Mesodermal cell (in vitro differentiated cells): Measurements from ENCODE around the gene CDR2L.

Experiments used
- H3K27ac ChIP-seq: 2 replicates; pipeline ENCODE4 v1.7.0; 2013; ENCODE audit warnings: mild to moderate bottlenecking, low read depth, low read length, moderate library complexity; ENCODE audit not compliant: severe bottlenecking
- H3K36me3 ChIP-seq: 2 replicates; pipeline ENCODE4 v1.7.1; 2013; ENCODE audit warnings: mild to moderate bottlenecking, low read length, moderate library complexity; ENCODE audit not compliant: control insufficient read depth, insufficient read depth
- H3K4me1 ChIP-seq: one replicate; pipeline ENCODE4 v1.7.1; 2013; ENCODE audit warnings: mild to moderate bottlenecking, low read length; ENCODE audit not compliant: insufficient read depth, control insufficient read depth, poor library complexity, severe bottlenecking
- H3K4me3 ChIP-seq: 2 replicates; pipeline ENCODE4 v1.7.0; 2013; ENCODE audit warnings: low read length, control low read depth, mild to moderate bottlenecking; ENCODE audit not compliant: insufficient read depth, poor library complexity, severe bottlenecking; ENCODE audit errors: extremely low read depth
- H3K9me3 ChIP-seq: 2 replicates; pipeline ENCODE4 v1.7.1; 2013; ENCODE audit warnings: mild to moderate bottlenecking, low read length, moderate library complexity; ENCODE audit not compliant: control insufficient read depth
- WGBS, 2 experiments: methylation state at CpG; one replicate each; pipeline ENCODE4 v1.1.5; 2013; ENCODE audit warnings: missing lambda C conversion rate in 2 of 2; ENCODE audit not compliant: insufficient coverage in 2 of 2; 5-methylcytosine and 5-hydroxymethylcytosine counted together

Gene CDR2L

DNA sequence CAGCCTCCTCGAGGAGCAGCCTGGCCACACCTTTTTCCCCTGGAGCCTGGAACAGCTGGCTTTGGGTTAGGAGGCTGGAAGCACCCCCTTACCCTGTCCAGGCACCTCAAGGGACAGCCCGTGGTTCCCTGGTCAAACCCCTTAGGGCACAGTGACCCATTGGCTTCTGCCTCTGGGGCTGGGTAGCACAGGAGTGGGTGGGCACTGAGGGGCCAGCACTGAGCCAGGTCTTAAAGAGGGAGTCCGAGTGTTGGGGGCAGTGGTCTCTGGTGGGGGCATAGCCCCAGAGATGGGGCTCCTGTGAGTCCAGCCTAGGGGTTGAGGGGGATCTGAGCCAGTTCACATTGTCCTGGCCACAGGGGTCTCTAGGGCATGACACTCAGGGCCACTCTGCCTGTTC is 36.4 kb upstream of the CDR2L start:
- 74 to 80% methylated on average over 2 to 3 of the region's 3 CpGs for WGBS, 2 experiments
- Histone ChIP-seq H3K36me3 (no peaks in the 10 kb centered on the region), H3K9me3 (no peaks in the 10 kb centered on the region), H3K4me3 (no peak overlapping the region), H3K4me1 (no peaks in the 10 kb centered on the region), H3K27ac (no peak overlapping the region)

DNA sequence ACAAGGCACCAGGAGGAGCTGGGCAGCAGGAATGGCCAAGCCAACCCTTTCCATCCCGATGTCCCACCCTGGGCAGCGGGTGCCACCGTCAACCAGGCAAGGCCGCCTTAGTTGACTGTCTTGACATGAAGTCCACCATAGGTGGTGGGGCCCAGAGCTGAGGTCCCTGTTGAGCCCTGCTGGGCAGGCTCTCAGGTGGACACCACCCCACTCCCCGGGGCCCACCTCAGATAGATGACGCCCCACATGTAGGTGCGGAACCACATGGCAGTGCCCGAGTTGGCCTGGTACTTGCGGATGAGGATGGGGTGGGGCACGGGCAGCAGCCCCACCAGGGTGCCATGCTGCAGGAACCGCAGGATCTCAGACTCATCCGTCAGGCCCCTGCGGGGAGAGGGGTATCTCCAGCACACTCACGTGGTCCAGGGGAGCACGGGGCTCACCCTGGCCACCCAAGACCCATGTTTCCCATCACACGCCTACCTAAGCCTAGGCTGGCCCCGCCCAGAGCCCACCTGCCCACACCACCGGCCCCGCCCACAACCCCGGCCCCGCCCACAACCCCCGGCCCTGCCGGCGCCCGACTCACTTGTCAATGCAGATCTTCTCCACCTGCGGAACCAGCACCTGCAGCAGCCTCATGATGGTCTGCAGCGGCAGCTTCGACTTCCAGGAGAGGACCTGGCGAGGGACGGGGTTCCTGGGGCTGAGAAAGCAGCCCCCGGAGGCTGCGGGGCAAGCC is 35.6 kb upstream of the CDR2L start:
- Histone ChIP-seq H3K9me3 (no peaks in the 10 kb centered on the region), H3K4me1 (no peaks in the 10 kb centered on the region), H3K27ac (no peak overlapping the region), H3K36me3 (no peaks in the 10 kb centered on the region), H3K4me3 (no peak overlapping the region)
- WGBS, 2 experiments, result 77 to 91% methylated on average over 21 to 26 of the region's 32 CpGs

DNA sequence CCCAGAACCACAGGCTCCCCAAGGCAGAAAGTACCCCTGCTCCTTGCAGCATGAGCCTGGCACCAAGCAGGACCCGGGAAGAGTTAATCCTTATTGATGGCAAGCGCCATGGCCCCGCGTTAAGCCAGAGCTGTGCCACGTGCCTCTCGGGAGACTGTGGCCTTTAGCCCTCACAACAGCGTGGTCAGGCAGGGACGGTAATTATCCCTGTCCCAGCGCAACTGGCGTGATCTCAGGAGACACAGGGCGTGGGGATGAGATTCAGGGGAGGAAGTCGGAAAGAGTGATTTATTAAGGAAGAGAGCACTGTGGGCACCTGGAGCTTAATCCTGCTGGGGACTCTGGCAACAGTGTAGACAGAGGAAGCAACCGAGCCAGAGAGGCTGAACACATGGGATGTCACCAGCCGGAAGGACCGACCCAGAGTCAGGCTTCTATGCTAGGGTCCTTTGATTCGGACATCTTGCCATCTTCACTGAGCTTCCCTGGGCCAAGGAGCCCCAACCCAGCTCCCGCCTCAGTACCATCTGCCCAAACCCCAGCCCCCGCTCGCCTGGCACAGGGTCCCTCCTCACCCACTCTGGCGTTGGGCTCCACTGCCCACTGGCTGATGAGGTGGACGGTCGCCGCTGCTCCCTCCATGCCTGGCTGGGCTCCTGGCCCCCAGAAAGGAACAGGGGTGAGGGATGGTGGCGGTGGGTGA is 34.9 kb upstream of the CDR2L start:
- 89 to 92% methylated on average over 17 to 18 of the region's 24 CpGs for WGBS, 2 experiments
- no peak overlapping the region for H3K27ac ChIP-seq
- H3K36me3 ChIP-seq, result no peaks in the 10 kb centered on the region
- no peaks in the 10 kb centered on the region for H3K4me1 ChIP-seq
- H3K9me3 ChIP-seq, result no peaks in the 10 kb centered on the region
- no peak overlapping the region for H3K4me3 ChIP-seq

DNA sequence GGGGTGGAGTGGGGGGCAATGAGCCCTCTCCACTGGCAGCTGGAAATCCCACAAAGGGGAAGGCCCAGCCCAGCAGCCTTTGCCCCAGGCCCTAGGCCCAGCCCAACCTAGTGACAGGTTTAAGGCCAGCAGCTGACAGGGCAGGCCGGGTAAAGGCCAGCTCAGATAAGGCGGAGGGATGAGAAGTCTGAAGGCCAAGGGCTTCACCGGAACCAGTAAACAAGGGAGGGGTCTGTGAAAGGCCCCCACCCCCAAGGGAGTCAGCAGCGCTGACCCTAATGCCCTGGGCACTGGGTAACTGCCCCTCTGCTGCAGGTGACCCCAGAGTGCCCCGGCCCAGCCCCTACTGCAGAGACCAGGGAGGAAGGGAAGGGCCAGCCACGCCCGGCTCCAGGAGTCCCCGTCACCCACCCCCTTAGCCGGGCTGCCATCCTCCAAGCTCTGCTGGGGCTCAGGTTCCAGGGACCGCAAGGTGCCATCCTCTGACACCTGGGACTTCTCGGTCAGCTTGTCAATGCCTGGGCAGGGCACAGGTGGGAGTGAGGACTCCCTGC is 34.2 kb upstream of the CDR2L start:
- WGBS, 2 experiments, result 86 to 91% methylated on average over 6 to 11 of the region's 11 CpGs
- no peak overlapping the region for H3K27ac ChIP-seq
- no peaks in the 10 kb centered on the region for H3K36me3 ChIP-seq
- H3K9me3 ChIP-seq, result no peaks in the 10 kb centered on the region
- H3K4me1 ChIP-seq, result no peaks in the 10 kb centered on the region
- no peak overlapping the region for H3K4me3 ChIP-seq

DNA sequence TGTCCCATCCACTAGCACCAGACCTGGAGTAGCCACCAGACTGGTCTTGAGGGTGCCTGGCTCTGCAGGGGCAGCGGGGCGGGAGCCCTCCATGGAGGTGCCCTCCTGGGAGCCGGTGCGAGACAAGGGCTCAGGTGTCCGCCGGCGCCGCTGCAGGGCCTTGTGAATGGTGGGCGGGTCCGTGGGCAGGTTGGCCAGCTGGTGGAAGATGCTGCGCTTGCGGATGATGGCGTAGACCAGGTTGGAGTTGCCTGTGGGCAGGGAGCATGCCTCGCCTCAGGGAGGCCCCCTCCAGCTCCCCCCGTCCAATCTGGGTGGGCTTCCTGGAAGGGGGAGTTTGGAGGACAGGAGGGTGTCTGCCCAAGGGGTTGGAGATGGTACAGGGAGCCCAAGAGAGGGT is 33.3 kb upstream of the CDR2L start:
- Histone ChIP-seq H3K27ac (no peak overlapping the region), H3K36me3 (no peaks in the 10 kb centered on the region), H3K4me1 (no peaks in the 10 kb centered on the region), H3K4me3 (no peak overlapping the region), H3K9me3 (no peaks in the 10 kb centered on the region)
- WGBS, 2 experiments, result 90 to 91% methylated on average over 10 of the region's 15 CpGs

DNA sequence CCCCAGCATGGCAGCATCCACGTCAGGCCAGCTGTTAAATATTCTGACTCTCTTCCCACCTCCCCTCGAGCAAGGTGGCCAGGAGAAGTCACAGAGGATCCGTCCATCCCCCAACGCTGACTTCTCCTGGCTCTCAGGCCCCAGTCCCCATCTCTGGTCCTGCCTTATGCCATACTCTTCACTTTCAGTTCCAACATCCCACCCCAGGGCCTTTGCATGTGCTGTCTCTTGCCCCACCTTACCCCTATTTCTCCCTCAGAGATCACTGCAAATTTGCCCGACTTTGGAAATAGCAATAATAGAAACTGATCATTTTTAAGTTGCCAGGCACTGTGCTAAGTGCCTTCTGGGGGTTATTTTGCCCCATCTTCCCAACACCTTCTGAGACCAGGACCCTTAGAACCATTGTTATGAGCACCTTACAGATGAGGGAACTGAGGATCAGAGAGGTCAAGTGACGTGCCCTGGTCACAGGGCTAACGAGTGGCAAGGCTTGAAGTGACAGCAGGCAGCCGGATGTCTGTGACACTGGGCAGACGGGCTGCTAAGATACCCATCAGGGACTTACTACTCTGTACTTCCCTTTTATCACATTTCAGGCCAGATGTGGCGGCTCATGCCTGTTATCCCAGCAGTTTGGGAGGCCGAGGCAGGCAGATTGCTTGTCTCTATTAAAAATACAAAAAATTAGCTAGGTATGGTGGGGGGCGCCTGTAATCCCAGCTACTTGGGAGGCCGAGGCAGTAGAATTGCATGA is 32.6 kb upstream of the CDR2L start:
- Histone ChIP-seq H3K4me3 (no peak overlapping the region), H3K27ac (no peak overlapping the region), H3K4me1 (no peaks in the 10 kb centered on the region), H3K36me3 (no peaks in the 10 kb centered on the region), H3K9me3 (no peaks in the 10 kb centered on the region)
- 65 to 72% methylated on average over 9 to 11 of the region's 13 CpGs for WGBS, 2 experiments

DNA sequence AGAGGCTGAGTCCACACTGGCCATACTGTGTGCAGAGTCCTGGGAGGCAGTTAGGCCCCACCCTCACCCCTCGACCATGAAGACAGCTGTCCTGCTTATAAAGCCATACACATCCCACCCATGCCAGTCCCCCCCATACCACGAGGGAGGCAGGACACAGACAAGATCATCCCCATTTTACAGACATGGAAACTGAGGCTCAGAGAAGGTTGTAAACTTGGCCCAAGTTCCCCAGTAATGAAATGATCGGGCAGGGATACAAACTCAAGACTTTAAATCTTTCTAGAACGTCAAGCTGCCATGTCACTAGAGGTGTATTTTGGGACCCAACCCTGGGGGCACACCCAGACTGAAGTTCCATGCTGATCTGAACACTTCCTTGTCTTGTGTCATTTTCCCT is 31.3 kb upstream of the CDR2L start:
- Histone ChIP-seq H3K4me1 (no peaks in the 10 kb centered on the region), H3K4me3 (no peak overlapping the region)
- WGBS, 2 experiments, result 60 to 67% methylated on average over 2 to 4 of the region's 4 CpGs

DNA sequence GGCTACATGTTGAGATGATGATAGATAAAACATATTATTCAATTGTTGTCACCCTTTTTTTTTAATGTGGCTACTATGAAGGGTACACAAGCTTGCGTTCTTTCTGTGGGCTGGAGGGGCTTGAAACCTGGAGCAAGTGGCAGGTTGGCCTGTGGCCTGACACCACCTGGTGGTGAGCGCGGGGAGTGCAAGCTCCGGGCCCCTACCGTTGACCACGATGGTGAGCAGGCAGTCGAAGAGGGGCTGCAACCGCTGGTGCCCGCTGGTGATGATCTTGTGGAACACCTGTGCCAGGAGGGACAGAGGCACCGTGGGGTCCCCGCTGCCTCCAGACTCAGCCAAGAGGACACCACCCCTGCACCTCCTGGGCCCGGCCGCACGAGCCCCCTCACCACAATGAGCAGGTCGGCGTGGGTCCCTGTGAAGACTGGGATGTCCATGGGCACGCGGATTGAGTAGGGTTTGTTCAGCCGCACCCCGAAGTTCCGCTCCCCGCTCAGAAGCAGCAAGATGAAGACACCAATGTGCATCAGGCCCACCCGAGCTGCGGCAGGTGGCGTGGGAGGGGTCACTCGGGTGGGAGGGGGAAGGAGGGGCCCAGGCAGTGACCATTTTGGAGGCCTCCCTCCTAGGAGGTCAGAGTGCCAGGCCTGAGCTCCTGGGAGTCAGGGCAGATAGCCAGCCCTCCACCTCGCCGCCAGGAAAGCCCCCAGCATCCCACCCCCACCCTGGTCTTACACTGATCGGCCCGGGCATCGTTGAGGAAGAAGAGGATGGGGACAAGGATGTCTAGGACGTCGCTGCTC is 29.3 kb upstream of the CDR2L start:
- 43 to 47% methylated on average over 27 to 28 of the region's 33 CpGs for WGBS, 2 experiments
- Histone ChIP-seq H3K9me3 (no peaks in the 10 kb centered on the region), H3K4me1 (no peaks in the 10 kb centered on the region), H3K36me3 (no peaks in the 10 kb centered on the region), H3K4me3 (no peak overlapping the region), H3K27ac (no peak overlapping the region)

More for the DNA sequence above, 31.3 kb upstream of the CDR2L start:
- H3K36me3 ChIP-seq, result no peaks in the 10 kb centered on the region
- no peak overlapping the region for H3K27ac ChIP-seq
- H3K9me3 ChIP-seq, result no peaks in the 10 kb centered on the region

DNA sequence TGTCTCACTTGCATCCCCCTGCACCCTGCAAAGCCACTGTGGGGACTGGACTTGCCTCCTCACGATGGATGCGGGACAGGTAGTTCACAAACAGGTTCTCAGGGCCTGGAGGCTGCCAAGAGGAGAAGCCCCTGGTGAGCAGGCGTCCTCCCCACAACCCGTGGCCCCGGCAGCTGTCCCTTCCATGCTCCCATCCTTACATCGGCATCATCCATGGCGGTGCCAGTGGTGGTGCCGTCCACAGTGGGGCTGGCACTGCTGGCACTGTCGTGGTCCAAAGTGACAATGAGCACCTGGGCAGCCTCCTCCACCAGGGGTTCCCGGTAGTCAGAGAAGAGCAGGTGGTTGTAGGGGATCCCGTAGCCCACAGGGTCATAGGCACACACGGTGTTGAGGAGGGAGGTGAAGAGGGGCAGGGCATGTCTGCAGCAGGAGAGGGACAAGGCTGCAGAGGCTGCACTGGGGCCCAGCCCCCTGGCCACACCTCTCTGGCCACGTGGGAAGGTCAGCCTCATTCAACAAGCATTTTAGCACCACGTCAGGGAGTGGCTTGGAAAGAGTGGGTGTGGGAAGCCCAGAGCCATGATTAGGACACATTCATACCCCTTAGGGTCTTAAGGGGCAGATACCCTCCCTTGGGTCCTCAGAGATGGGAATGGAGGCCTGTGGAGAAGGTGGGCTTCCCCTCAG is 27.5 kb upstream of the CDR2L start:
- WGBS, 2 experiments, result 77 to 89% methylated on average over 6 to 12 of the region's 14 CpGs
- Histone ChIP-seq H3K9me3 (no peaks in the 10 kb centered on the region), H3K4me3 (no peak overlapping the region), H3K27ac (no peak overlapping the region), H3K36me3 (no peaks in the 10 kb centered on the region), H3K4me1 (no peaks in the 10 kb centered on the region)
